ENCODE data around the gene EDEM3.

EDEM3 gene

DNA sequence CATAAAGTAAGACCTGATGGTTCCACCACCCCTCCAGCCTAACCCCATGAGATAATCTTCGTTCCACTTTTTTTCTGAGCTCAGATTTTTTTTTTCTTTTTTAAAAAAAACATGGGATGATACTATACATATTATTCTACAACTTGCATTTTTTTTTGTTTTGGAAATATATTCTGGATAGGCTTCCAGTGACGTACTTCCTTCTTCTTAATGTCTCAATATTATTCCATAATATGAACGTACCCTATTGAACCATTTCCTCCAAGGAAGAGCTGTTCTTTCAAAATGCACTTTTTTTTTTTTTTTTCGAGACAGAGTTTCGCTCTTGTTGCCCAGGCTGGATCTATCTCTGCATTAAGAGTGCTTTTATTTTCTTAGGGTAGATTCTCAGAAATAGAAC, 1.5 kb downstream of the EDEM3 start:
- peak overlapping the region; percentile 73 for H3K4me3 ChIP-seq (ENCODE audit: low read depth, low read length)
- no peak for TF ChIP-seq CTCF (IDR thresholded peaks at IDR 0.05; ENCODE audit: low read depth, low read length, missing control alignments)

GRCh38 chr1:184752656-184753055, 2.0 kb downstream of the EDEM3 start:
- H3K4me3 ChIP-seq (ENCODE audit: low read depth, low read length) = peak overlapping the region; percentile 73; the same call in 1 of the 2 replicates
- no peak for DNase-seq (ENCODE audit: low read depth)
- TF ChIP-seq CTCF (IDR thresholded peaks at IDR 0.05; ENCODE audit: low read depth, low read length, missing control alignments) = no peak

More for the DNA sequence above, 1.5 kb downstream of the EDEM3 start:
- no peak for DNase-seq (ENCODE audit: low read depth)

GRCh38 chr1:184748740-184749139, 5.9 kb downstream of the EDEM3 start:
- no peak for TF ChIP-seq CTCF (IDR thresholded peaks at IDR 0.05; ENCODE audit: low read depth, low read length, missing control alignments)
- H3K4me3 ChIP-seq (ENCODE audit: low read depth, low read length) = no peak overlapping the region
- DNase-seq (ENCODE audit: low read depth) = no peak

GRCh38 chr1:184747089-184747955, 7.3 kb downstream of the EDEM3 start:
- H3K4me3 ChIP-seq (ENCODE audit: low read depth, low read length) = no peak overlapping the region
- no peak for TF ChIP-seq CTCF (IDR thresholded peaks at IDR 0.05; ENCODE audit: low read depth, low read length, missing control alignments)
- no peak for DNase-seq (ENCODE audit: low read depth)

DNA sequence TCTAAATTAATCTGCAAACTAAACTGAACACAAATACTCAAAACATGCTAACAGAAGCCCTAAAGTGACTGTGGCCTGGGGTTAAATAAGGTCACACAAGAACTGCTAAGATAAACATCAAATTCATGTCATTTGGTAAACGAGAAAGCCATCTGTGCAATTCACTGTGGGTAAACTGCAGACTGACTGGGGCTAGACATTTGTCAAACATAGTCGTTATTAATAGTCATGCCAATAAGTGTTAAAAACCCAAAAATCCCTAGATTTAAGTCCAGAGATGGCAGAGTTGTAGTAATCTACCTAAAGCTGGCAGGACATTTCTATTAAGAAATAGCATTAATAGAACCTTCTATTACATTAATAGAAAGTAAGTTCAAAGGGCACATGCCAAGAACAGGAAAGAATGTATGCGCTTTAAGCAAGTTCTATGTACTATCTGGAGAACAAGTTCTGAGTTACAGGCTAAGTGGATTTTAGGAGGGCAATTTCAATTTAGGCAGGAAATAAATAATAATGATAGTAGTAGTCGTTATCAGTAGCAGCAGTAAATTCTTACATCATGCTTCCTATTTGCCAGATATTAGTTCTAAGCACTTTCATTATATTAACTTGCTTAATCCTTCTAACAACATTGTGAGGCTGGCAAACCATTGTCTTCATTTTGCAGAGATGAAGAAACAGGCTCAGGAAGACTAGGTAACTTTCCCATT, 8.6 kb downstream of the EDEM3 start:
- no peak for DNase-seq (ENCODE audit: low read depth)
- no peak for TF ChIP-seq CTCF (IDR thresholded peaks at IDR 0.05; ENCODE audit: low read depth, low read length, missing control alignments)
- no peak overlapping the region for H3K4me3 ChIP-seq (ENCODE audit: low read depth, low read length)

- no peak for TF ChIP-seq CTCF (IDR thresholded peaks at IDR 0.05; ENCODE audit: low read depth, low read length, missing control alignments)
- no peak for DNase-seq (ENCODE audit: low read depth)
- no peak overlapping the region for H3K4me3 ChIP-seq (ENCODE audit: low read depth, low read length)
Observed at GRCh38 chr1:184745110-184745509, 9.5 kb downstream of the EDEM3 start.
